ENCODE measurements around the gene PRKAA2. TPM values are rescaled to one million over a fixed set of nuclear protein-coding genes. Genes with fewer than 3 reads are reported as not detected.

The PRKAA2 gene
- polyA plus RNA-seq, 2 of the 4 experiments (the other 2 are of a cell fraction) = 3.8 to 8.8 TPM

Small RNA genes within 50 kb of the gene (small RNA-seq; reads per million reads assigned to genes)
- 0 reads per million in 6 experiments for gene AC099789.1

Other genes with a start within 250 kb of the PRKAA2 start
- 25.6 and 30.5 TPM in 2 replicates for gene PLPP3, start 65.8 kb upstream of the PRKAA2 start, polyA plus RNA-seq (2011; rRNA removed)
- 18.4 to 26.8 TPM (median 23.6 TPM) in 3 replicates for gene PLPP3, start 65.8 kb upstream of the PRKAA2 start, polyA plus RNA-seq (2017; fragmentation: RNase III; extraction: RNeasy Plus Mini Kit Qiagen cat#74134 plus additional on column Dnase treatment)
- not detected in 2 replicates for gene FYB2, start 174.1 kb downstream of the PRKAA2 start, polyA plus RNA-seq (2011; rRNA removed)
- gene FYB2, start 174.1 kb downstream of the PRKAA2 start, polyA plus RNA-seq (2017; fragmentation: RNase III; extraction: RNeasy Plus Mini Kit Qiagen cat#74134 plus additional on column Dnase treatment) = not detected in 3 replicates
- not detected in 2 replicates for gene C8A, start 209.5 kb downstream of the PRKAA2 start, polyA plus RNA-seq (2011; rRNA removed)
- gene C8A, start 209.5 kb downstream of the PRKAA2 start, polyA plus RNA-seq (2017; fragmentation: RNase III; extraction: RNeasy Plus Mini Kit Qiagen cat#74134 plus additional on column Dnase treatment) = not detected in 3 replicates